HFF-Myc (cell line): ENCODE results near the gene SH3TC1.

Experiments used
- DNase-seq: peaks from one replicate; pipeline ENCODE4 v3.0.0-alpha.2; 2011; ENCODE audit warnings: low read depth; ENCODE audit errors: extremely low read depth
- H3K4me3 ChIP-seq: replicated peaks from 2 replicates; pipeline ENCODE4 v1.5.1; 2011; ENCODE audit warnings: low read depth, mild to moderate bottlenecking, control low read depth, low read length
- TF ChIP-seq, protein P1 (sequence below): IDR thresholded peaks from 2 replicates; pipeline ENCODE4 v1.5.1; 2012; ENCODE audit warnings: mild to moderate bottlenecking, low read depth, low read length, control low read depth; ENCODE audit errors: missing control alignments

Gene SH3TC1

GRCh38 chr4:8173492-8174242 is 25.4 kb upstream of the SH3TC1 start:
- no peak overlapping the region for H3K4me3 ChIP-seq
- TF ChIP-seq, protein P1, sequence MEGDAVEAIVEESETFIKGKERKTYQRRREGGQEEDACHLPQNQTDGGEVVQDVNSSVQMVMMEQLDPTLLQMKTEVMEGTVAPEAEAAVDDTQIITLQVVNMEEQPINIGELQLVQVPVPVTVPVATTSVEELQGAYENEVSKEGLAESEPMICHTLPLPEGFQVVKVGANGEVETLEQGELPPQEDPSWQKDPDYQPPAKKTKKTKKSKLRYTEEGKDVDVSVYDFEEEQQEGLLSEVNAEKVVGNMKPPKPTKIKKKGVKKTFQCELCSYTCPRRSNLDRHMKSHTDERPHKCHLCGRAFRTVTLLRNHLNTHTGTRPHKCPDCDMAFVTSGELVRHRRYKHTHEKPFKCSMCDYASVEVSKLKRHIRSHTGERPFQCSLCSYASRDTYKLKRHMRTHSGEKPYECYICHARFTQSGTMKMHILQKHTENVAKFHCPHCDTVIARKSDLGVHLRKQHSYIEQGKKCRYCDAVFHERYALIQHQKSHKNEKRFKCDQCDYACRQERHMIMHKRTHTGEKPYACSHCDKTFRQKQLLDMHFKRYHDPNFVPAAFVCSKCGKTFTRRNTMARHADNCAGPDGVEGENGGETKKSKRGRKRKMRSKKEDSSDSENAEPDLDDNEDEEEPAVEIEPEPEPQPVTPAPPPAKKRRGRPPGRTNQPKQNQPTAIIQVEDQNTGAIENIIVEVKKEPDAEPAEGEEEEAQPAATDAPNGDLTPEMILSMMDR, result no peak
- no peak for DNase-seq

GRCh38 chr4:8174970-8175369 is 24.1 kb upstream of the SH3TC1 start:
- TF ChIP-seq, protein P1, result no peak
- H3K4me3 ChIP-seq, result no peak overlapping the region
- no peak for DNase-seq

- TF ChIP-seq, protein P1, result no peak
- no peak for DNase-seq
- no peak overlapping the region for H3K4me3 ChIP-seq
Observed at GRCh38 chr4:8175686-8176085, 23.4 kb upstream of the SH3TC1 start.

GRCh38 chr4:8176547-8177399 is 22.3 kb upstream of the SH3TC1 start:
- no peak overlapping the region for H3K4me3 ChIP-seq
- TF ChIP-seq, protein P1, result peak; percentile 82
- no peak for DNase-seq

- TF ChIP-seq, protein P1, result no peak
- no peak for DNase-seq
Observed at GRCh38 chr4:8177552-8177951, 21.5 kb upstream of the SH3TC1 start.

GRCh38 chr4:8177956-8178355 is 21.1 kb upstream of the SH3TC1 start:
- no peak for DNase-seq
- TF ChIP-seq, protein P1, result no peak
- no peak overlapping the region for H3K4me3 ChIP-seq

More at GRCh38 chr4:8177552-8177951, 21.5 kb upstream of the SH3TC1 start:
- H3K4me3 ChIP-seq, result no peak overlapping the region
